HG02840 (cell line): ENCODE data around the gene CCDC3.
"Not testable (repeated sequence)": the region's sequence is repeated elsewhere in the genome, so short reads cannot be mapped to it uniquely, and the experiment has no call there.

Experiments
- ATAC-seq: cut with Tn5 transposase; IDR thresholded peaks from one replicate; pipeline ENCODE4 v1.9.1; 2021; ENCODE audit warnings: mild to moderate bottlenecking, moderate library complexity, moderate number of reproducible peaks; ENCODE audit not compliant: unreplicated experiment, low FRiP score

CCDC3 gene

GRCh38 chr10:12898271-12898670 lies 103.2 kb downstream of the CCDC3 start:
- no peak for ATAC-seq

GRCh38 chr10:12897278-12897677 lies 104.2 kb downstream of the CCDC3 start:
- no peak for ATAC-seq

GRCh38 chr10:12896251-12896650 lies 105.3 kb downstream of the CCDC3 start:
- ATAC-seq = no peak

GRCh38 chr10:12892924-12893323 lies 108.6 kb downstream of the CCDC3 start:
- no peak for ATAC-seq

GRCh38 chr10:12890958-12891357 lies 110.6 kb downstream of the CCDC3 start:
- ATAC-seq = no peak

GRCh38 chr10:12888470-12888869 lies 113.0 kb downstream of the CCDC3 start:
- no peak for ATAC-seq

- ATAC-seq = no peak
These were observed 113.7 kb downstream of the CCDC3 start for GRCh38 chr10:12887780-12888179.

GRCh38 chr10:12884851-12885250 lies 116.7 kb downstream of the CCDC3 start:
- ATAC-seq = no peak

GRCh38 chr10:12880423-12880822 lies 121.1 kb downstream of the CCDC3 start:
- no peak for ATAC-seq

- no peak for ATAC-seq
These were observed 124.4 kb downstream of the CCDC3 start for GRCh38 chr10:12877150-12877549.

GRCh38 chr10:12876266-12876665 lies 125.2 kb downstream of the CCDC3 start:
- no peak for ATAC-seq

- no peak for ATAC-seq
These were observed 126.4 kb downstream of the CCDC3 start for GRCh38 chr10:12875100-12875499.

GRCh38 chr10:12874501-12874900 lies 127.0 kb downstream of the CCDC3 start:
- no peak for ATAC-seq

- ATAC-seq = no peak
These were observed 128.3 kb downstream of the CCDC3 start for GRCh38 chr10:12873172-12873571.

- no peak for ATAC-seq
These were observed 128.9 kb downstream of the CCDC3 start for GRCh38 chr10:12872577-12872976.

- no peak for ATAC-seq
These were observed 132.1 kb downstream of the CCDC3 start for GRCh38 chr10:12869427-12869826.

- no peak for ATAC-seq
These were observed 133.3 kb downstream of the CCDC3 start for GRCh38 chr10:12868229-12868628.

- ATAC-seq = not testable (repeated sequence)
These were observed 136.0 kb downstream of the CCDC3 start for GRCh38 chr10:12865515-12865914.

- no peak for ATAC-seq
These were observed 139.1 kb downstream of the CCDC3 start for GRCh38 chr10:12862459-12862858.

- no peak for ATAC-seq
These were observed 146.5 kb downstream of the CCDC3 start for GRCh38 chr10:12854988-12855387.

GRCh38 chr10:12852687-12853086 lies 148.8 kb downstream of the CCDC3 start:
- no peak for ATAC-seq

- no peak for ATAC-seq
These were observed 152.0 kb downstream of the CCDC3 start for GRCh38 chr10:12849319-12850181.
